HUDEP-2 (cell line): ENCODE results near the gene ZNF488.
"Not testable (repeated sequence)": the region's sequence is repeated elsewhere in the genome, so short reads cannot be mapped to it uniquely, and the experiment has no call there.

Source experiments
- DNase-seq, 76 experiments: peaks; one replicate each; lab custom pipeline; 2025; ENCODE audit not compliant: unreplicated experiment in 76 of 76; lab: John Stamatoyannopoulos, UW

ZNF488 gene

DNA sequence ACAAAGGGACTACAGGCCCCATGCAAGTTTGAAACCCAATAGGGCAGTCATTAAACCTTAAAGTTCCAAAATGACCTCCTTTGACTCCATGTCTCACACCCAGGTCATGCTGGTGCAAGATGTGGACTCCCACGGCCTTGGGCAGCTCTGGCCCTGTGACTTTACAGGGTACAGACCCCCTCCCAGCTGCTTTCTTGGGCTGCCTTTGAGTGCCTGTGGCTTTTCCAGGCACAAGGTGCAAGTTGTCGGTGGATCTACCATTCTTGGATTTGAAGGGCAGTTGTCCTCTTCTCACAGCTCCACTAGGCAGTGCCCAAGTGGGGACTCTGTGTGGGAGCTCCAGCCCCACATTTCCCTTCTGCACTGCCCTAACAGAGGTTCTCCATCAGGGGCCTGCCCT lies 2.0 kb upstream of the ZNF488 start:
- not testable (repeated sequence) for DNase-seq

DNA sequence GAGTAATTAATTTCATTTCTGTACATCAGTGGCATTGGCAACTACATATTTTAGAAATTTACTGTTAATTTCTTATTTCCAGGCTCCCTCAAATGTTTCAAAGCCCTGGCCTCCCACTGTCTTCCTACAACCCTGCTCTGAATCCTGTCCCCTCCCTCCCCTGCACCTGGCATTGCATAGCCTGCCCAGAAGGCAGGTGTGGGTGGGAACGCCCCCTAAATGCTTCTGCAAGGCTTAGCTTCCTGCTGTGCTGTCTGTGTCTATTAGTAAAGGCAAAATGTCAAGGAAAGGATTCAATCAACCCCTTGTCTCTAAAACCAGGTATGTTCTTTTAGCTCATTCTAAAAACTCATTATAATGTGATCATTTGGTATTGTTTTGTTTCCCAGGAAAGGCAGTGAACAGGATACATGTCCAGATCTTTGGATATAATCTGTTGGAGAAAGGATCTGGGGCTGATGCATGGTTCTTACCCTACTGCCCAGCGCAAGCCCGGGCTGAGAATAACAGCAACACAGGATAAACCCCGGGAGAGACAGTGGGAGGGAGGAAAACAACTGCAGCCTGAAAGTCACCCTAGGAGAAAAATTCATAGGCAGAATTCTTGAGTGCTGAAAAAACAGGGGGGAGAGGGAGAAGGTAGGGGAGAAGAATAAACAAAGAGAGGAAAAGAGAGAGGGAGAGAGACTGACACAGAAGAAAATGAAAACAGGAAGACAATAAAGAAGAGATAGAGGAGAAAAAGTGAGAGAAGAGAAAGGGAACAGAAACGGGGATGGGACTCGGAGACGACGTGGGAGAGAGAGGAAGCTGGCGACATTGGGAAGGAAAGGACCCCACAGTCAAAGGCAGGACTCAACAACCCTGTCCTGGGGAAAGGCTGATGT lies 589 bp downstream of the ZNF488 start:
- DNase-seq: no peak

DNA sequence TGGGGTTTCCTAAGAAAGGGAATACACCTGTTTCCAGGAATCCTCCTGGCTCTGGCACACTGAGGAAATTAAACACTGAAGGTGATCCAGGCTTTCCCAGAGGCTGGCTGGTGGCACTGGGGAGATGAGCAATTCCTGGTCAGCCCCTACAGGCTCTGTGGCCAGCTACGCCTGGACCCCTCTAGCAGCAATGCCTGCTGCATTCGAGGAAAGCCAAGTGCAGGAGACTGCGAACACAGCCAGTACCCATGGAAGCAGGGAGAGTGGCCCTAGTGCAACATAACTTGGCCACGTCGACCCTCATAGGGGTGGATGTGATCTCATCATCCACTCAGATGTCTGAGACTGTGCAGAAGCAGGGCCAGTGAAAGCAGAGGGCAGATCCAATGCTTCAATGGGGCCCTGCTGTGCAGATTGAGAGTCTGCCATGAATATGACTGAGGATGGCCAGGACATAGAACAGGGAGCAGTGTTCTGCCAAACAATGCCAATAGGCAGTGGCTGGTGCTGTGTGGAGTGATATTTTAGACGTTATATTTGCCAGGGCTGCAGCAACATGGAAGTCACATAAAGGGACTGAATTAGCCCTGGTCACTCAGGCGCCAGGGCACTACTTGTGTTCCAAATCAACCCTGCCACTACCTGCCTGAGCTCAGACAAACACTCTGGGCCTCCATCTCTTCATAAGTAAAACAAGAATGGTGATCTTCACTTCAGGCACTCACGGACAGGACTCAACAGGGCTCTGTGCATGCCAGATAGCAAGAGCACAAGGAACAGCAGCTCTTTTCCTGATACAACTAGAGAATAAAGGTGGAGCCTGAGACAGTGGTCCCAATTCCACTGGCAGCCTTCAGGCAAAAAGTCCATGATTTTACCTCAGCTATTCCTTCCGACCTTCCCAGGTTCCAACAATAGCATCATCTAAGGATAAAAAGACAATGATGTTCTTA lies 2.4 kb downstream of the ZNF488 start:
- no peak for DNase-seq

DNA sequence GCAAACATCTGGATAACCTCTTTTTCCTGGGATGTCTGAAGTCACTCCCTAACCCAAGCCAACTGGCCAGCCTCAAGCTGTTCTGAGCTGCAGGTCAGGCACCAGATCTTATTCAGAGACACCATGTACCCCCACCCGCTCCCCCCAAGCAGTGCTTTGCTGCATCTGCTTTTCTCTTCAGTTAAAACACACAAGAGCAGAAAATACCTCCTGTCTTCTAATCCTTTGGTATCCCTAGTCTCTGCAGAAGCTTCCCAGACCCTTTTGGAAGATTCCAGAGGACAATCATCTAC lies 3.0 kb downstream of the ZNF488 start:
- no peak for DNase-seq

DNA sequence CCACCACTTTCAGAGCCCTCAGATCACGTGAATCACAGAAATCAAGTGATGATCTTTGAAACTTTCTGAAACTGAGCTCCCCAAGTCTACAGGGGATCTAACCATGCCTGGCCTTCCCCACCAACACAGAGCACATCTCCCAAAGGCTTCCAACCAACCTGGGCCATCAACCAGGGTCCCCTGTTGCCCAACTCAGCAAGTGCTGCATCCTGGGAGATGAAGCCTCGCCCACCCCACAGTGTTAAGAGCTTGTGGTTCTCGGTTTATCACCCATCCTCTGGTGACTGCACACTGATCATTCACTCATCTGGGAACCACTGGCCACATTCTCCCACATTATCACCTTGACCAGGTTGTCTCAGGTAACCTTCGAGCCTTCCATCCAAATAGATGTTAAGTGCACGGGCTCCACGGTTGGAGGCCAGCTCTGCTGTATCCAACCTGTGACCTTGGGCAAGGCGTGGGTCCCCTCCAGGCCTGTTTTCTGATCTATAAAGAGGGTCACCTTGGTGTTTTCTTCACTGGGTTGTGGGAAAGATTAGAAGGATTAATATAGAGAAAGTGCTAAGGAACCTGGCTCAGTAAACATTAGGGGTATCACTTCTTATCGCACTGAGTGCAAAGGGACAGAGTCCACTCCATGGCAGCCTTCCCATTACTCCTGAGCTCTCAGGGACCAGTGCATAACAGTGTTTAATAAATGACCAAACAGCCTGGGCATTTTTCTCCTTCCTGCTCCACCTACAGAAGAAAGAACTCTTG lies 3.6 kb downstream of the ZNF488 start:
- DNase-seq: no peak

DNA sequence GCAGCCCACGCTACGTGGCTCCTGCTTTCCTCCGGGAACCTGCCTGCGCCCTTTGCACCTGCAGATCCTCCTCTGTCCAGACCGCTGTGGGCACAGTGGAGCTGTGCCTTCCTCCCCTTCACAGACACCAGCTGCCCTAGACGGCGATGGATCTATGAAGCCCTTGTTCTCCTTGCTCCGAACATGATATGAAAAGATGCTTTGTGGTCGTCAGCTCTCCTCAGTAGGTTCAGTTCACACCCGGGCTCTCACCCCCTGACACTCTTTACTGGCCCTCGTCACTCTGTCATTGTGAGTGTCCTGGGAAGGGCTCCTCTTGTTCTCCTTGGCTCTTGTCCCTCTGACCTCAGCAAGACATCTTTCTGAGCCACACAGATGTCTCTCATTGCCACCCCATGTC lies 4.2 kb downstream of the ZNF488 start:
- DNase-seq: no peak

DNA sequence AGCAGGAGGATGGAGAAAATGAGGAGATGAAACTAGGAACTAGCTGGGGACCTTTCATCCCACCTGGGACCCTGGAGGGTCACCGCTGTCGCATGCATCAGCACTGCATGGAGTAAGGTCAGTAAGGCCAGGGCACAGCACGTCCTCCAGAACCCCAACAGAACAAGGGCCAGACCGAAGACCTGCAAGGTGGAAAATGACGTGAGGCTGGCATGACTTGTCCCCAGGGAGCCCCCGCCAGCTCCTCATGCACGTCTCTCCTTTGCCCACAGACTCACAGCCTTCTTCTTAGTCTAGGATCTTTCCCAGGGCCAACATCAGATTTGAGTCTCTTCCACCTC lies 4.7 kb downstream of the ZNF488 start:
- no peak for DNase-seq

DNA sequence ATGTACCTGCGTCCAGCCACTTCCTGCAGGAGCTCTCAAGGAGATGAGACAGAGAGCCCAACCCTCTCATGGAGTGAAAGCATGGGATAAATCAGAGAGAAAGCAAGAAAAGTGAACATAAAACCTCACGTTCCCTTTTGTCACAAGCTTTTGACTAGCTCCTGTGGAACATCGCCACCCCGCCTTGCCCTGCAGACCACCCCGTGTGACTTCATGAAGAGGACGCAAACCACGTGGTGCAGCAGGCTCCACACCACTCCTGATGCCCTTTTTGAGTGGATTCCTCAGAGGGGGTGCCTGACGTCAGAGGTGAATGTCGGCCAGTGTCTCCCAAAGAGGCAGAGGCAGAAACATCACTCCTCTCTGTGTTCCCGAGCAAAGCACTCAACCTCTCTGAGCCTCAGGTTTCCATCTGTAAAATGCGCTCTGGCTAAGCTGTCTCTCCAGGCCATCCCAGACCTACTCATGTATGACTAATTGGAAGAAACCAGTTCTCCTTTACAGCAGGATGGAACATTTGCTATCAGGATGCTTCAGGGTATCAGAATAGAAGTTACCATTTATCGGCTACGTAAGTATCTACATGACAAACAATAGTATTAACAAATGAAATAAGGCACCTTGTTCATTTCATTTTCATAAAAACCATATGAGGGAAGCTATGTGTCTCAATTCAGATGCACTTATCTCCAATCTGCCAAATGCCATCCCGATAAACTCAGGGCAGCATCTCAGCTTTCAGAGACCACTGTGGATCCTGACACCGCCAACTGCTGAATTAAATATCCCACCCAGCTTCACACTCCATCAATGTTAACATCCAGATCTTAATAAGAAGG lies 5.3 kb downstream of the ZNF488 start:
- DNase-seq: no peak

DNA sequence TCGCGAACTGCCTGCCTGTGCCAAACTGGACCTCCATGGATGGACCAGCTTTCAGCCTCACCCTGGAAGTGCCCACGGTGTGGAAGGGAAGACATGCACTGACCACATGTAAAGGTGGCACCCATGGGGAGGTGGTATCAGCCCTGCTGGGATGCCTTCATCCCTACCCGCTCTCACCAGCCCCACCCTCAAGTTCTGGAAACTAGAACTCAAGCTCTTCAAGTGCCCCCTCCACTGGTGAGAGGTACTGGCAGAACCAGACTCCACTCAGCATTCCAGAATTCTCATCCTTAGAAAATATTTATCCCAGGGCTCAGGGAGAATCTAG lies 5.9 kb downstream of the ZNF488 start:
- no peak for DNase-seq

DNA sequence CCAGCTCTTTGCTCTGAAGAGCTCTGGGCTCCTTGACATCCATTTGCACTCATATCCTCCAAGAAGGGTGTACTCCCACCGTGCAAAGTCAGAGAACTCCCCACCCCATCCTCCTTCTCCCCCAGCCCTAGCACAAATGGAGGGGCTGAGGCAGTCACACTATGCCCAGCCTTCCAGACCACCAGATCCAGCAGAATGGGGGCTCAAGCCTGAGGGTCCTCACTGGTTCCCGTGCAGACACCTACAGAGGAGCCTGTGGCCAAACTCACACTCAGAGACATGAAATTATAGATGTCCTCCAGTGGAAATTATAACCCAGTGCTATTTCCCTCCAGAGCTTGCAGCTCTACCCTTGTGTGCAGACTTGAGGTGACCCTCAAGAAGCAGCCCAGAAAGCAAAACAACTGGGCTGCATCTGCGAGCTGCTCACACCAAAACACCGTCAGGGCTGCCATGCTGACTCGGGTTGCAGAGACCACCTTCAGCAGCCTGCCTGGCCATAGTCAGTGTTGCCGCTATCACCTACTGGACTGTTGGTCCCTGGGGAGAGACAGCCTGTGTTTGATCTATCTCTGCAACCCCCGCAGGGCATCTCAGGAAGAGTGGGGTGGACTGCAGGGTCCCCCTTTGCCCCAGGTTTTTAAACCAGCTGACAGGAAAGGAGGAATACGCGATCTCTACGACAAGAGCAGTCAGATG lies 7.4 kb downstream of the ZNF488 start:
- no peak for DNase-seq

DNA sequence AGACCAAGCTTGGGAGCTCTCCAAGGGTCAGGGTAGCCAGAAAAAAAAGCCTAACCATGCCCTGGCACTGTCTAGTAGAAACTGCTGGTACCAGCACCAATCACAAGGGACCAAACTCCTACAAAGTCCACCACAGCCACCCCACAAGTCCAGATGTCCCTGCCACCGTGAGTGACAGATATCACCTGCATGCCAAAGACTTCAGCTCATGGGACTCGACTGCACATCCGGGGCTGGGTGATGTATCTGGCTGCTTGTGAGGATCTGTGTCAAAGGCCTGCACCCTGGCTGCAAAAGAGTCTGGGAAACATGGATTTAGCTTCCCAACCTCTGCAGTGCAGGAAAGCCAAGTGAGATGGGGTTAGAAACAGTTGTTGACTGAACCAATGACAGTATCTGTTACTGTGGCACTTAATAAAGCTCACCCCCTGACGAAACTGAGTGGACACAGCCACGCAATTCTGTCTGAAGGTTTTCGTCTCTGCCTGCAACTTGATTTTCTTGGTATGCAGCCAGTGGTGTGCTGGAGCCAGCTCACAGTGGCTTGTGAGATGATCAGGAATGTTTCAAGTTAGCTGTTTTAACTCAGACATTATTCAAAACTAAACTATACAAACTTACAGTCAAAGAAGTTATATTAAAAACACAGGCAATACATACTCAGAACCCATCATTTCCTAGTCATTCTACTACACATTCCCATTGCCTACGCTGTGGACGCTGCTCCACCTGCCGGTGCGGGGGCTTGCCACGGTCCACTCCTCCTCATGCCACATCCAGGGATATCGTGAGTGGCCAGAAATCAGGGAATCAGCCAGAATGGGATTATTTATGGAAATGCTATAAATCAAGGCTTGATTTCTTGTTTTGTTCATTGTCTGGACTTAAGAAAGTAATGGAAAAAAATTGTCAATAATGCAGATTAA lies 9.2 kb downstream of the ZNF488 start:
- no peak for DNase-seq

DNA sequence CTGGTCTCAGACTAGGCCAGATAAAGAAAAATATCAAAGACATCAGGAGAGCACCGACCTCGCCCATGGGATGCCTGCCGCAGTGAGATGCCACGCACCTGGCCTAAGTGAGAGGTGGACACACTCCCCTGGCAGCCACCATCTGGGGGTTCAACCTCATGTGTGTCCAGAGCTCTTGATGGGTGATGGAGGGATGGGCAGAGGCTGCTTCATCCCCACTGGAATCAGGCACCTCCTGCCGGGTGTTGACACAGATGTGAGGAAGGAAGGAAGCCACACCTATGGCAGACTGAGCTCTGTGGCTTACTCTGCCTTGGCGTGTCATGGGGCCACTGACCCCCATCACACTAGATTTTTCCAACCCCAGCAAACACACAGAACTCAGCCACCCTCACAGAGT lies 11.4 kb downstream of the ZNF488 start:
- DNase-seq: no peak

DNA sequence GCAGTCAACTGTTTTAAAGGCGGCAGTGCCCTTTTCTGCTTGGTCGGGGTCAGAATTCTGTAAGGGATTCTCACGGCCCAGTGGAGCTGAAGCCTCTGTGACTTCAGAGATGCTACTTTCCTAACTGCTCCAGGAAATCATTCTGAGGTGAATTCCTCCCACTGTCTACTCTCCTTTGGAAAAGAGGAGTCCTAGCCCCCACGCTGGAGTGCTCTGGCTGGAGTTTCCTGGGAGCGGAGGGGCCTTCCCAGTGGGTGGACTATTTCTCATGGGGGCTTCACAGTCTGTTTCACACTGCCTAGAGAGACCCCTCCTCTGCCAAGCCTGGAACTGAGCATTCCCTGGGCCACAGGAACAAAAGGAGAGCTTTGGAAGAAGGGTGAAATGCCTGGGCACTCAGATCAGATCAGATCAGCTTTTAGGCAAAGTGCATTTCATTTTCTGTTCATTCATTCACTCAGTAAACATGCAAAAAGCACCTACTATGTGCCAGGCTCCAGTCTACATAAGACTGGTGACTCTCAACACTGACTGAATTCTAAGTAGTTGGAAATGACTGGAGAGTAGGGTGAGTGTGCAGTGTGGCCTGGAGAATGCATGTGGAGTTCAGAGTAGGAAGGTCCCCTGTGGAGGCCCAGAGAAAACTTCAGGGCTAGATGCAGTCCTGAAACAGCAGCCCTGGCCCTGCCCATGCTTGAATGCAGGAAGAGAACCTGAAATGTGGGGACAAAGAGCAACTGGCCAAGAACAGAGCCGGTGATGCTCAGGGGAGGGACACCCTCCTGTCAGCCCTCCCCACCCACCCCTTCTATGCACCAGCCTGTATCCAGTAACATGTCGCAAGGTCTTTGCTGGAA lies 12.2 kb downstream of the ZNF488 start:
- DNase-seq: no peak

DNA sequence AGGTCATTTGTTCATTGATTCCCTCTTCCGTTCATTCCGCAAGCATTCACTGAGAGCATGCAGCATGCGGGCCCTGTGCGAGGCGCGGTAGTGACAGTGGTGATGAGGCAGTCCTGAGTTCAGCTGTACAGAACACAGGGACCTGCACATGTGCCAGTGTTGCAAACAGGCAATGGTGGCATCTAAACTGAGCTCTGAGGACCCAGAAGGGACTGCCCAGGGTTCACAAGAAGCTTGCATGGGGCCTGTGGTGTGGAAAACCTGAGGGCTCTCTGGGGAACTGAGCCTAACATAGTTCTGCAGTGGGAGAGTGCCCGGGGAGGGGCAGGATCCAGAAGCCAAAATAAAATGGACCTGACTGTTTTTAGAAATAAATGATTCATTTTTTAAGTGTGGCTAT lies 13.2 kb downstream of the ZNF488 start:
- DNase-seq: no peak

DNA sequence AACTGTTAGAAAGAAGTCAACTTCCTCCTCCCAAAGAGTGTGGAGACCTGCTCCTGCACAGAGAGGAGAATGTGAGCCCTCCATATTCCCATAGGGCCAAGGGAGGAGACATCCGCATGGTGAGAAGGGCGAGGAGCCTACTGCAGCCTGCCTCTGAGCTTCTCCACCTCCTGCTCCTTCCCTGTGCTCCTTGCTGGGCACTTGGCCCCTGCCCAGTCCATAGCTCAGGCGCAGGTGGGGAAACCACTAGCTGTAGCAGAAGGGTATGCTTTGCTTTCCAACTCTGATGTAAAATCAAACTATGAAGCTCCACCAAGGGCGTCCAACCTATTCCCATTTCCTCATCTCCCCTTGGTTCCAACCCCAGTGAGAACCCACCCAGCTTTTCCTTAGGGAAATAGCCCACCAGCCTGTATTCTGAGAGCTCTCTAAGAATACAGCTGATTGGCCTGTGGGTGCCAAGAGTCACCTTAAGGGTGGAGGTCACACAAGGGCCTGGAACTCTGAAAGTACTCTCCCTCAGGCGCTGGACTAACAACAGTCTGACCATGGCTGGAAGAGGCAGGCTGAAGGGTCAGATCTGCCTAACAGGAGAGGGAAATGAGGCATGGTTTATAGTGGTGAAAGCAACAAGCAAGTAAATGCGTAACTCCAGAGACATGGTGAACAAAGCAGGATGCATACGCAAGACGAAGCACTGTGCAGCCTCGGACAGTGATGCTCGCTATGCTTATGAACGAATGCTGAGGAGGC lies 13.9 kb downstream of the ZNF488 start:
- no peak for DNase-seq

DNA sequence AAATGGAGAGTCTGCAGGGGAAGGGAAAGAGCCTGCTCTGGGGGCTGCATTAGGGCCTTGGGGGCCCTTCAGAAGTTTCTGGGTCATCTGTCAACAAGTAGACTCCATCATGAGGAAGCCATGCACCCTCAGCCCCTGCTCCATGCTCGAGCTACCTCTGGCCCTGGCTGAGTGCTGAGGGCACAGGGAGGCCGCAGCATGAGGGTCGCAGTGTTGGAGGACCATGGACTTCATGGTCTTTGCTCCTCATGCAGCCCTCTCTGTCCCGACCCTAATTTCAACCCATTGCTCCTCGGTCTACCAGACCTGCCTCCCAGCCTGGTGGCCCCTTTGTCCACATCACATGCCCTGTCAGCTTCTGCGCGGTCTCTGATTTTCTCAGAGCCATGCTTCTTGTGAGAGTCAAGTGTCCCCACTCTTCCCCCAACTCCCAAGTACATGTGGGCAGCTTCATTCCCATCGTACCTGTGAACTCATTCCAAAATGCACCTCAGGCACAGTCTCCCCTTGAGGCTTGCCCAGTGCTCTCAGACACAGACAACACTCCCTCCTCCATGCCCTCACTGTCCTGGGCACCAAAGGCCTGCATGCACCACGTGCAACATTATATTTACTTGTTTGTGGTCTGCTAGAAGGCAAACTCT lies 14.7 kb downstream of the ZNF488 start:
- DNase-seq: no peak
